DOHH2 (cell line): ENCODE results near the gene KCNN3.

Experiments
- H3F3A ChIP-seq: fragments of 200-600 bp; sonication (generic), shearing (Covaris generic); 2 replicates; pipeline ENCODE4 v1.6.0; 2016; ENCODE audit warnings: antibody characterized with exemption, mild to moderate bottlenecking; ENCODE audit not compliant: control insufficient read depth, insufficient read depth
- H3K27ac ChIP-seq: fragments of 200-600 bp; sonication (generic); 2 replicates; pipeline ENCODE4 v1.5.1; 2014; ENCODE audit warnings: low read depth, mild to moderate bottlenecking, low read length, moderate library complexity
- H3K27me3 ChIP-seq: fragments of 200-600 bp; sonication (generic); 2 replicates; pipeline ENCODE4 v1.6.1; 2014; ENCODE audit warnings: mild to moderate bottlenecking, low read length, mixed read lengths; ENCODE audit not compliant: control insufficient read depth
- H3K36me3 ChIP-seq: fragments of 200-600 bp; sonication (generic); 2 replicates; pipeline ENCODE4 v1.6.1; 2014; ENCODE audit warnings: mild to moderate bottlenecking, low read length, moderate library complexity, mixed read lengths; ENCODE audit not compliant: control insufficient read depth
- H3K4me1 ChIP-seq: fragments of 200-600 bp; sonication (generic); 2 replicates; pipeline ENCODE4 v1.6.1; 2014; ENCODE audit warnings: mild to moderate bottlenecking, low read length, mixed read lengths; ENCODE audit not compliant: control insufficient read depth
- H3K4me2 ChIP-seq: fragments of 200-600 bp; sonication (generic); 2 replicates; pipeline ENCODE4 v1.6.0; 2014; ENCODE audit warnings: mild to moderate bottlenecking, low read length, moderate library complexity
- H3K4me3 ChIP-seq: fragments of 200-600 bp; sonication (generic); 2 replicates; pipeline ENCODE4 v1.5.1; 2014; ENCODE audit warnings: mild to moderate bottlenecking, low read length, mixed read lengths
- H3K79me2 ChIP-seq: fragments of 200-600 bp; sonication (generic); 2 replicates; pipeline ENCODE4 v1.6.1; 2014; ENCODE audit warnings: mild to moderate bottlenecking, low read length, mixed read lengths; ENCODE audit not compliant: control insufficient read depth
- H3K9me2 ChIP-seq: fragments of 200-600 bp; sonication (generic); replicated peaks from 2 replicates; pipeline ENCODE4 v1.6.1; 2014; ENCODE audit warnings: mild to moderate bottlenecking, low read length, mixed read lengths; ENCODE audit not compliant: control insufficient read depth
- H3K9me3 ChIP-seq: fragments of 200-600 bp; sonication (generic); 2 replicates; pipeline ENCODE4 v1.6.1; 2014; ENCODE audit warnings: antibody characterized with exemption, low read length, mixed read lengths; ENCODE audit not compliant: control insufficient read depth, insufficient read depth
- H4K20me1 ChIP-seq: fragments of 200-600 bp; sonication (generic); 2 replicates; pipeline ENCODE4 v1.6.0; 2014; ENCODE audit warnings: low read depth, mild to moderate bottlenecking, antibody characterized with exemption, low read length, moderate library complexity; ENCODE audit not compliant: control insufficient read depth, insufficient read depth
- CTCF ChIP-seq: fragments of 200-600 bp; sonication (generic); IDR thresholded peaks from one replicate; pipeline ENCODE4 v1.5.1; 2014; ENCODE audit warnings: antibody characterized with exemption, mild to moderate bottlenecking, low read depth, low read length; ENCODE audit not compliant: poor library complexity, severe bottlenecking
- EZH2phosphoT487 ChIP-seq: fragments of 200-600 bp; sonication (generic); IDR thresholded peaks from 2 replicates; pipeline ENCODE4 v1.6.1; 2017; ENCODE audit warnings: borderline replicate concordance, mild to moderate bottlenecking, antibody characterized with exemption, low read length, moderate library complexity, mixed read lengths

KCNN3 gene

GRCh38 chr1:154707901-154708463 lies 162.1 kb downstream of the KCNN3 start:
- H3K27ac ChIP-seq: no peak overlapping the region
- H3K9me3 ChIP-seq: no peaks in the 10 kb centered on the region
- peaks cover 1% of the 10 kb centered on the region; the same call in 1 of the 2 replicates for H3F3A ChIP-seq
- H4K20me1 ChIP-seq: no peaks in the 10 kb centered on the region
- H3K4me2 ChIP-seq: no peak overlapping the region
- H3K79me2 ChIP-seq: no peaks in the 10 kb centered on the region
- H3K9me2 ChIP-seq: no peaks in the 10 kb centered on the region
- no peak overlapping the region for H3K4me3 ChIP-seq
- no peaks in the 10 kb centered on the region for H3K4me1 ChIP-seq
- H3K27me3 ChIP-seq: no peaks in the 10 kb centered on the region
- peaks cover 43% of the 10 kb centered on the region for H3K36me3 ChIP-seq
- TF ChIP-seq EZH2phosphoT487: no peak
- TF ChIP-seq CTCF: no peak

- Histone ChIP-seq H3K27ac (no peak overlapping the region), H3K4me1 (no peaks in the 10 kb centered on the region), H3F3A (peaks cover 4% of the 10 kb centered on the region; the same call in 1 of the 2 replicates), H3K4me3 (no peak overlapping the region), H4K20me1 (no peaks in the 10 kb centered on the region), H3K9me3 (no peaks in the 10 kb centered on the region), H3K4me2 (no peak overlapping the region), H3K9me2 (no peaks in the 10 kb centered on the region), H3K36me3 (peaks cover 32% of the 10 kb centered on the region), H3K27me3 (no peaks in the 10 kb centered on the region), H3K79me2 (no peaks in the 10 kb centered on the region)
- TF ChIP-seq EZH2phosphoT487: no peak
- TF ChIP-seq CTCF: no peak
Observed at GRCh38 chr1:154706851-154707250, 163.2 kb downstream of the KCNN3 start.

- H3K4me1 ChIP-seq: no peaks in the 10 kb centered on the region
- H3K36me3 ChIP-seq: peaks cover 28% of the 10 kb centered on the region
- H3F3A ChIP-seq: peaks cover 4% of the 10 kb centered on the region; the same call in 1 of the 2 replicates
- no peak for TF ChIP-seq EZH2phosphoT487
- TF ChIP-seq CTCF: no peak
- no peaks in the 10 kb centered on the region for H3K27me3 ChIP-seq
- H3K27ac ChIP-seq: no peak overlapping the region
- H4K20me1 ChIP-seq: no peaks in the 10 kb centered on the region
- H3K79me2 ChIP-seq: no peaks in the 10 kb centered on the region
- no peaks in the 10 kb centered on the region for H3K9me2 ChIP-seq
- H3K4me2 ChIP-seq: no peak overlapping the region
- H3K9me3 ChIP-seq: no peaks in the 10 kb centered on the region
- H3K4me3 ChIP-seq: no peak overlapping the region
Observed at GRCh38 chr1:154705544-154705943, 164.5 kb downstream of the KCNN3 start.
